ENCODE results near the gene KCNA5. TPM values are rescaled to one million over a fixed set of nuclear protein-coding genes. Genes with fewer than 3 reads are reported as not detected.

KCNA5 gene
- polyA plus RNA-seq, 1 experiment, result not detected

GRCh38 chr12:5073054-5073453 is 29.4 kb downstream of the KCNA5 start:
- Histone ChIP-seq H3K9me3 (ENCODE audit: control insufficient read depth, insufficient read depth, low read length) (no peaks in the 10 kb centered on the region), H3K27me3 (ENCODE audit: control insufficient read depth, insufficient read depth, low read length) (peaks cover 15% of the 10 kb centered on the region), H3K27ac (ENCODE audit: low read depth, low read length) (no peak overlapping the region), H3K4me3 (ENCODE audit: low read depth, low read length) (no peak overlapping the region)
- ChIA-PET POLR2A (no interaction called here), CTCF (interaction anchor here (1.2 to 2.6 kb wide), 6 partner anchors 8 to 215 kb away, joined by 3 to 17 read pairs (median 4); no protein-coding TSS in a partner anchor)
- TF ChIP-seq CTCF (IDR thresholded peaks at IDR 0.05; ENCODE audit: low read depth, low read length), result no peak
- no peak for DNase-seq (ENCODE audit: low read depth, low spot score)

GRCh38 chr12:5073853-5074252 is 30.2 kb downstream of the KCNA5 start:
- no peaks in the 10 kb centered on the region for H3K9me3 ChIP-seq (ENCODE audit: control insufficient read depth, insufficient read depth, low read length)
- peaks cover 15% of the 10 kb centered on the region for H3K27me3 ChIP-seq (ENCODE audit: control insufficient read depth, insufficient read depth, low read length)
- H3K4me3 ChIP-seq (ENCODE audit: low read depth, low read length), result no peak overlapping the region
- POLR2A ChIA-PET, result no interaction called here
- no peak overlapping the region for H3K27ac ChIP-seq (ENCODE audit: low read depth, low read length)
- peak; percentile 56 for TF ChIP-seq CTCF (IDR thresholded peaks at IDR 0.05; ENCODE audit: low read depth, low read length)
- DNase-seq (ENCODE audit: low read depth, low spot score), result no peak
- CTCF ChIA-PET, result interaction anchor here (1.6 to 2.6 kb wide), 4 partner anchors 10 to 216 kb away, joined by 3 to 17 read pairs (median 8); no protein-coding TSS in a partner anchor

GRCh38 chr12:5076761-5077160 is 33.1 kb downstream of the KCNA5 start:
- DNase-seq (ENCODE audit: low read depth, low spot score), result no peak
- no peak for TF ChIP-seq CTCF (IDR thresholded peaks at IDR 0.05; ENCODE audit: low read depth, low read length)
- Histone ChIP-seq H3K27me3 (ENCODE audit: control insufficient read depth, insufficient read depth, low read length) (peaks cover 7% of the 10 kb centered on the region), H3K9me3 (ENCODE audit: control insufficient read depth, insufficient read depth, low read length) (no peaks in the 10 kb centered on the region), H3K27ac (ENCODE audit: low read depth, low read length) (no peak overlapping the region), H3K4me3 (ENCODE audit: low read depth, low read length) (no peak overlapping the region)
- CTCF ChIA-PET, result interaction anchor here (2.2 to 11.6 kb wide), 2 partner anchors 55 to 221 kb away, joined by 9 to 194 read pairs; no protein-coding TSS in a partner anchor
- POLR2A ChIA-PET, result no interaction called here

DNA sequence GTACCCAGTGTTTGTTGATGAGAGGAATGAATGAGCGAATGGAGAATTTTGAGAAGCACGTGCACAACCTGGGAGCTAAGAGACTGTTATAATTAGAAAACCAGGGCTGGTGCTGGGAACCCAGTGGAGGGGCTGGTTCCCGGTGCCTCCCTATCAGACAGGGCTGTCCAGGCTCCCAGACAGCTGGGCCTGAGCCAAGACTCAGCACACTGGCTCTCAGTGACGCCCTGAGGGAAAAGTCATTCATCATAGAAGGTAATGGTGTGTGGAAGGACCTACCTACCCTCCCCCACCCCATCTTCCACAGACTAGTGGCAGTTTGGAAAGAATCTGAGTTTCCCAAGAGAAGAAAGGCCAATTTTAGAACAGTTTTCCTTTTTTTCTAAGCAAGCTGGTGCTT is 34.7 kb downstream of the KCNA5 start:
- POLR2A ChIA-PET, result interaction anchor here (0.6 kb wide), 1 partner anchor 16 kb away, joined by 4 read pairs; no protein-coding TSS in a partner anchor
- CTCF ChIA-PET, result interaction anchor here (2.2 to 11.6 kb wide), 2 partner anchors 57 to 222 kb away, joined by 9 to 194 read pairs; no protein-coding TSS in a partner anchor
- Histone ChIP-seq H3K27ac (ENCODE audit: low read depth, low read length) (no peak overlapping the region), H3K27me3 (ENCODE audit: control insufficient read depth, insufficient read depth, low read length) (peaks cover 3% of the 10 kb centered on the region), H3K4me3 (ENCODE audit: low read depth, low read length) (no peak overlapping the region), H3K9me3 (ENCODE audit: control insufficient read depth, insufficient read depth, low read length) (no peaks in the 10 kb centered on the region)
- DNase-seq (ENCODE audit: low read depth, low spot score), result no peak
- no peak for TF ChIP-seq CTCF (IDR thresholded peaks at IDR 0.05; ENCODE audit: low read depth, low read length)

GRCh38 chr12:5081016-5081415 is 37.3 kb downstream of the KCNA5 start:
- POLR2A ChIA-PET, result interaction anchor here (0.5 kb wide), 1 partner anchor 74 kb away, joined by 3 read pairs; no protein-coding TSS in a partner anchor
- DNase-seq (ENCODE audit: low read depth, low spot score), result no peak
- CTCF ChIA-PET, result interaction anchor here (1.3 to 11.6 kb wide), 4 partner anchors 8 to 232 kb away, joined by 3 to 194 read pairs (median 52); no protein-coding TSS in a partner anchor

More at GRCh38 chr12:5081016-5081415, 37.3 kb downstream of the KCNA5 start:
- Histone ChIP-seq H3K4me3 (ENCODE audit: low read depth, low read length) (no peak overlapping the region), H3K9me3 (ENCODE audit: control insufficient read depth, insufficient read depth, low read length) (no peaks in the 10 kb centered on the region), H3K27me3 (ENCODE audit: control insufficient read depth, insufficient read depth, low read length) (peaks cover 3% of the 10 kb centered on the region), H3K27ac (ENCODE audit: low read depth, low read length) (no peak overlapping the region)
- TF ChIP-seq CTCF (IDR thresholded peaks at IDR 0.05; ENCODE audit: low read depth, low read length), result no peak

All from AG04450 (cell line).